HG03103 (cell line): ENCODE measurements around the gene CNTNAP2.

Source experiments
- ATAC-seq: cut with Tn5 transposase; IDR thresholded peaks from one replicate; pipeline ENCODE4 v1.9.1; 2021; ENCODE audit warnings: low read depth; ENCODE audit not compliant: unreplicated experiment

CNTNAP2 gene

GRCh38 chr7:146276888-146277287 lies 160.3 kb downstream of the CNTNAP2 start:
- ATAC-seq = no peak

DNA sequence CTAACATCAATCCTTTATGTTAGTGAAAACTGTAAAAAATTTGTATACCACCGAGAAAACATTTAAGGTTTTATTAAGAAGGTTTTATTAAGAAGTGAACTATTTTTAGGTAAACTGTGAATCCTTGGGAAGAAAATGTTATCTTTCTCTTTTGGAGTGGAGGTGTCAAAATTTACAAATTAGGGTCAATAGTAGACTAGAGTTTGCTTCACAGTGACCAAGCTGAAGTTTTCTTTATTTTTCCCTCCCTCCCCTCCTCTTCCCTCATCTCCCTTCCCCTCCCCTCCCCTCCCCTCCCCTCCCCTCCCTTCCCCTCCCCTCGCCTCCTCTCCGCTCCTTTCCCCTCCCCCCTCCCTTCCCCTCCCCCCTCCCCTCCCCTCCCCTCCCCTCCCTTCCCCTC lies 168.8 kb downstream of the CNTNAP2 start:
- ATAC-seq = no peak

GRCh38 chr7:146290746-146291145 lies 174.1 kb downstream of the CNTNAP2 start:
- no peak for ATAC-seq

- no peak for ATAC-seq
Measured at GRCh38 chr7:146291900-146292299, 175.3 kb downstream of the CNTNAP2 start.

DNA sequence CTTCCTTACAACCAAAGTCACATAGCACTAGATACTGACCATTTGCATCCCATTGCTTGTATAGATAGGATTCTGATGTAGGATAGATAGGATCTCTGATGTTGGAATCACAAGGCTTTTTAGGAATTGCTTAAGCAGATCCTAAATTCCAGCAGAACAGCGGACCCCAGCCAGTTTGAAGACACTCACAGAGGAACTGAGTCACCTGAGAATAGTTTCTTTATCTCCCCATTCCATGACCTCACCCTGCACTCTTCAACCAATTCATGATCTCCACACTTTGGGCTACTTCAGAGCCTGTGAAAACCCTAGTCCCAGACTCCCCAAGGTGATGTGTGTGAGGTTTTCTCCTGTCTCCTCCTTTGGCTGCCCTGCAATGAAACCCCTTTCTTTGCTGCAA lies 179.4 kb downstream of the CNTNAP2 start:
- no peak for ATAC-seq

DNA sequence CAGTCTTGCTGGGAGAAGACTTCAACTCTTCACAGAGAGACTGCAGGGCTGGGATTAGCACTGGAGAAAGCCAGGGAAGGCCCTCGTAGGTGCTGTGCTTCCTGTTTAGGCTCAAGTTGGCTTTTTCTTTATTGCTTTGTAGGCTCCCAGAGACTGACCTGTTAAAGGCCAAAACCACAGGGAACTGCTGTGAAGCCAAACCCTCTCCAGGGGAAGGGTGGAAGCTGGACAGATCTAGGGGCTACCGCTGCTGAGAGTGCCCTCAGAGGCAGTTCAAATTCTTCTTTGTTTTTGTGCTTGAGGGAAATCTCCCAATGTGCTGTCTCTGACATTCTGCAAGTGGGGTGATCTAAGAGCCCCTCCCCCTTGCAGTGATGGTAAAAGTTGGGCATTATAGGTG lies 198.4 kb downstream of the CNTNAP2 start:
- no peak for ATAC-seq

GRCh38 chr7:146319629-146320028 lies 203.0 kb downstream of the CNTNAP2 start:
- ATAC-seq = no peak

- no peak for ATAC-seq
Measured at GRCh38 chr7:146321301-146321700, 204.7 kb downstream of the CNTNAP2 start.

- ATAC-seq = no peak
Measured at GRCh38 chr7:146331369-146331768, 214.8 kb downstream of the CNTNAP2 start.

GRCh38 chr7:146345251-146345650 lies 228.7 kb downstream of the CNTNAP2 start:
- ATAC-seq = no peak

DNA sequence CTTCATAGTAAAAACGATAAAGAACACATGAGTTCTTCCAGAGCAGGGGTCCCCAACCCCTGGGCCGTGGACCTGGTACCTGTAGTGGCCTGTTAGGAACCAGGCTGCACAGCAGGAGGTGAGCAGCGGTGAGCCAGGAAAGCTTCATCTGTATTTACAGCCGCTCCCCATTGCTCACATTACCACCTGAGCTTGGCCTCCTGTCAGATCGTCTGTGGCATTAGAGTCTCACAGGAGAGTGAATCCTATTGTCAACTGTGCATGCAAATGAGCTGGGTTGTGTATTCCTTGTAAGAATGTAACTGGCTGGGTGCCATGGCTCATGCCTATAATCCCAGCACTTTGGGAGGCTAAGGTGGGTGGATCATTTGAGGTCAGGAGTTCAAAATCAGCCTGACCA lies 229.5 kb downstream of the CNTNAP2 start:
- no peak for ATAC-seq

GRCh38 chr7:146355216-146355615 lies 238.6 kb downstream of the CNTNAP2 start:
- no peak for ATAC-seq

DNA sequence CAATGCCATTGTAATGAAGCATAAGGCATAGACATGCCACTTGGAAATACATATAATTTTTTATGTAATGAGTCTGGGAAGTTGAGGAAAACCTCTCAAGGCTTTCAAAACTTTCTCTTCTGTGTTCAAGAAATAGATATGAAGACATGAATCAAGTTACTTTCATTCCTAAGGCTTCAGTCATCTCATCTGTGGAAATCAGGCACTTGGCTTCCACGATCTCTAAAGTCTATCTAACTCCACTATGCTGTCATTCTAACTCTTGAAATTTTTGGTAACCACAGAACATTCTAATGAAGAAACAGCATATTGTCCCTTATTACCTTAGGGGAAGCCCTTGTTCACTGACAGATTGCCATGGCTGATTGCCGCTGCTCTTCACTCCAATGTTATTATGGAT lies 242.6 kb downstream of the CNTNAP2 start:
- no peak for ATAC-seq

DNA sequence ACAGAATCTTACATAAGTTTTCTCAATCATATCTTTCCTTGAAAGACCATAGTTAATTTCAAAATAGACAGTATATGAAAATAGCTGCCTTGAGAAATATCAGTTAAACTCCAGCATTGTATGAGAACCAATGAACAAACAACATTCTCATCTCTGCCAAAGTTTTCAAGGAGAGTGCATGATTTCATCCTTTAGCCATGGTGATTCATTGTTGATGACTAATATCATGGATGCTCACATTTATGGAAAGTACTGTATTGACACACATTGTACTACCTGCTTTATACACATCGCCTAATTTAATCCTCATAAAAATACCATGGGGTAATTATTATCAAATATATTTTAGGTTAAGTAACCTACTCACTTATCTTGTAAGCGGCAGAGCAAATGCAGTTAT lies 250.3 kb downstream of the CNTNAP2 start:
- ATAC-seq = no peak

- ATAC-seq = no peak
Measured at GRCh38 chr7:146370171-146370570, 253.6 kb downstream of the CNTNAP2 start.

DNA sequence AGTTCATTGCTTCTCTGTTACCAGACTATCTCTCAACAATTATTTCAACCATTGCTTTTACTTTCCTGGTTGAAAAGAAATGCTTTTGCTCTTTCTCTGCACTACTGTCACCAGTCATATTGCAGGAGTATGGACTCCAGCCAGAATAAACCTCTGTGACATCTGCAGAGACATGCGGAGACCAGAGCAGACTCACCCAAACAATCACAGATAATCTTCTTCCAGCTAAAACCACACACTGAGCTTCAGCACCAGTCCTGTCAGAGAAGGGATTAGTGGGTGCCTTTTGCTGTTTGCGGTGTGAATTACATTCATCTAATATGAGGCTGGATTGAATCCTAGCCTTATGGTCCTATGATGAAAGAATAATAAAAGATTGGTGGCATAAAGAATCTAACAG lies 258.6 kb downstream of the CNTNAP2 start:
- no peak for ATAC-seq

- no peak for ATAC-seq
Measured at GRCh38 chr7:146378196-146378595, 261.6 kb downstream of the CNTNAP2 start.

DNA sequence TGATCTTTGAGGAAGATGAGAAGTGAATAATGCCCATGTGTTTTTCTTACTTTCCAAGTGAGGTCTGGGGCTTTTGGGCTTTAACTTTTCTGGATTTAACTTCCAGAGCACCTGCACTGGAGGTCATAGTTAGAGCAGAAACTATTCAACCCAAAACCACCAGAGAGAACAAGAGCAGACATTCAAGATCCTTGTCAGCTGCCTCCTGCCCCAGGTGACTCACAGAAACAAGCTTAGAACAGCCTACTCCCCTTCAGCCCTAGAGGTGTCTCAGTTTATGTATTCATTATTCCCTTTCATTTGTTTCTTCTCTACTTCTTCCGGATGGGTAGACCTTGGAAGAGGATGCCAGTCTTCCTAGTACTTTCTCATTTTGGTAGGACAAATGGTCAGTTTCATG lies 270.5 kb downstream of the CNTNAP2 start:
- no peak for ATAC-seq

DNA sequence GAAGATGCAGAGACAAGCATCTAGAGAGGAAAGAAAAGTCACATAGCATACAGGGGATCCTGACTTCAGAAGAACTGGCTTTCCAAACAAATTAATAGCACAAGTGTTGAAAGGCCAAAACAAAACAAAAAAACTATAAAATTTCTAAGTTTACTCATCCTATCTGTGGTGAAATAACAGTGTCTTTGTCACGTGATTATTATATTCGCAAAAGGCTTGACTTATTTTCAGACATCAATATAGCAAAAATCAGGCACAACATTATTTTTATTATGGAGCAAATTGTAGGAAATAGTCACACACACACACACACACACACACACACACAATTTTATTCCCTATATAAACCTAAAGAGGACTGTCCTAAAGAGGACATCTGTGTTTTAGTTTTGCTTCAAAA lies 272.3 kb downstream of the CNTNAP2 start:
- no peak for ATAC-seq

GRCh38 chr7:146393346-146393745 lies 276.7 kb downstream of the CNTNAP2 start:
- no peak for ATAC-seq

DNA sequence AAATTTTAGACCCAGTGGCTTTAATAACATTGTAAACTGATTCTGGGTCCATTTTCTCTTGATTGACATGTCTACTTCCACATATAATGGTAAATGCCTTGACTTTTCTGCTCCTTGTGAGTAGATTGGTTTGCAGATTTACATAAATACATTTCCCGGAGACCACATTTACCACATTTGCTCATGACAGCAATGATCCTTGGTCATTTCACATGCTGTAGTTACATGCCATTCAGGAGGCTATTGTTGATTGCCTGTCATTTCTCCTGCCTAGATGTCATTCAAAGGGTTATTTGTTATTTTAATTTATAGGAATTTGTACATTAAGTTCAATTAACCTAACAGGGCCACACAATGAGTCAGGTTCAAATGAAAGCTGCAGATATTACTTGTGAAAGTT lies 280.5 kb downstream of the CNTNAP2 start:
- ATAC-seq = no peak

GRCh38 chr7:146401939-146402338 lies 285.3 kb downstream of the CNTNAP2 start:
- ATAC-seq = no peak

DNA sequence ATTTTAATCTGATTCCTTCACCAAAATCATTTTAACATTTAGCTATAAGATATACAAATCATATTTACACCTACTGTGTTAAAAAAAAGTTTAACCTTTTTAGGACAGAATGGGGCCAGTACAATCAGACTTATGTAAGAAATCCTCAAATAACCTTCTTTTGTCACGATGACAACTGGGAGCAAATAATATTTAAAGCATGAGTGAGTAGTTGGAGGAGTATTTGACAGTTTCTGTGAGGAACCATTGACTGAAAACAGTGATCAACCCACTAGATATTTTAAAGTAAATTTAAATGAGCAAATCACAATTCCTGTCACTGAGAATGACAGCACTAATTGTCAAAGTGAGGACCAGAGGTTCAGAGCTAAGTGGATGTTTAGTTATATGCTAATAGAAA lies 289.1 kb downstream of the CNTNAP2 start:
- ATAC-seq = no peak

DNA sequence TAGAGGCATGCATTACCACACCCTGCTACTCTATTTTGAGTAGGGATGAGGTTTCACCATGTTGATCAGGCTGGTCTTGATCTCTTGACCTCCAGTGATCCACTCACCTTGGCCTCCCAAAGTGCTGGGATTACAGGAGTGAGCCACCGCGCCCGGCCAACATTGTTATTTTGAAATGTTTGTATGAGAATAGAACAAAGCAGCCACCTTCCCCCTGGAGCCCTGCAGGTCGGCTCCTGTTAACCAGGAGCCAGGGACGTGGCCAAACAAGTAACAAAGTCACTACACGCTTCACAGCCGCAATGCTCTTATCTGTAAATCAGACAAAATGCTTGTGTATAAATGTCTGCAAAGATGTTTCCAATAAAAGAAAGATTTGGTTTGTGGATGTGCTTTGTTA lies 295.4 kb downstream of the CNTNAP2 start:
- no peak for ATAC-seq
